Putamen (tissue), 1 donor: ENCODE data around the gene ACP3.
A peak's percentile ranks its signal among the peaks of the same experiment; 100 is the strongest.
"Not testable (repeated sequence)": the region's sequence is repeated elsewhere in the genome, so short reads cannot be mapped to it uniquely, and the experiment has no call there.

Experiments
- DNase-seq: peaks from one replicate; pipeline ENCODE4 v3.0.0-alpha.2; 2016; ENCODE audit warnings: low spot score

Gene ACP3

GRCh38 chr3:132317229-132317948 lies at the start of gene ACP3:
ACP3 (plus strand) TSS chr3:132317407; CDS start chr3:132317457, 50 bp downstream.
- peak; percentile 23 for DNase-seq

- no peak for DNase-seq
These were observed 48.3 kb upstream of the ACP3 start for GRCh38 chr3:132268956-132269355.

- DNase-seq = no peak
These were observed 44.2 kb upstream of the ACP3 start for GRCh38 chr3:132273036-132273435.

- DNase-seq = no peak
These were observed 40.8 kb upstream of the ACP3 start for GRCh38 chr3:132276228-132276906.

- DNase-seq = no peak
These were observed 38.2 kb upstream of the ACP3 start for GRCh38 chr3:132279030-132279429.

GRCh38 chr3:132283440-132283839 lies 33.8 kb upstream of the ACP3 start:
- peak; percentile 47 for DNase-seq

GRCh38 chr3:132283916-132284405 lies 33.2 kb upstream of the ACP3 start:
- DNase-seq = no peak

GRCh38 chr3:132284781-132285619 lies 32.2 kb upstream of the ACP3 start:
- DNase-seq = no peak

- DNase-seq = no peak
These were observed 31.6 kb upstream of the ACP3 start for GRCh38 chr3:132285620-132285945.

- no peak for DNase-seq
These were observed 31.2 kb upstream of the ACP3 start for GRCh38 chr3:132286035-132286434.

- DNase-seq = no peak
These were observed 28.9 kb upstream of the ACP3 start for GRCh38 chr3:132288357-132288756.

- DNase-seq = no peak
These were observed 27.9 kb upstream of the ACP3 start for GRCh38 chr3:132289316-132289715.

GRCh38 chr3:132290833-132291232 lies 26.4 kb upstream of the ACP3 start:
- no peak for DNase-seq

GRCh38 chr3:132292042-132292441 lies 25.2 kb upstream of the ACP3 start:
- DNase-seq = no peak

GRCh38 chr3:132293251-132293650 lies 24.0 kb upstream of the ACP3 start:
- DNase-seq = no peak

- no peak for DNase-seq
These were observed 22.3 kb upstream of the ACP3 start for GRCh38 chr3:132294906-132295305.

GRCh38 chr3:132303336-132304201 lies 13.6 kb upstream of the ACP3 start:
- DNase-seq = not testable (repeated sequence)

GRCh38 chr3:132304351-132304750 lies 12.9 kb upstream of the ACP3 start:
- DNase-seq = not testable (repeated sequence)

GRCh38 chr3:132310057-132310456 lies 7.2 kb upstream of the ACP3 start:
- not testable (repeated sequence) for DNase-seq

GRCh38 chr3:132311316-132311715 lies 5.9 kb upstream of the ACP3 start:
- DNase-seq = no peak

GRCh38 chr3:132311841-132312240 lies 5.4 kb upstream of the ACP3 start:
- DNase-seq = no peak

GRCh38 chr3:132315851-132316250 lies 1.4 kb upstream of the ACP3 start:
- no peak for DNase-seq
